Gastroesophageal sphincter (tissue), 3 donors: ENCODE measurements around the gene DNAJB8.

ENCODE experiments used
- POLR2A ChIP-seq, 2 donors: fragments of 450-650 bp; IDR thresholded peaks; one replicate each; pipeline ENCODE4 v1.6.1; 2017; ENCODE audit warnings: antibody characterized with exemption in 2 of 2, mild to moderate bottlenecking in 2 of 2, moderate library complexity in 1 of 2
- POLR2AphosphoS5 ChIP-seq: sonication (generic); formaldehyde crosslinking; IDR thresholded peaks from one replicate; pipeline ENCODE4 v1.6.1; 2017; ENCODE audit warnings: antibody characterized with exemption
- TF ChIP-seq, protein P1 (sequence below), 4 experiments: fragments of 200-600 bp in 2 of 4; fragments of 450-650 bp in 2 of 4; sonication (generic) in 1 of 4; IDR thresholded peaks; one replicate each; pipeline ENCODE4 v1.5.1; 2017 to 2019; ENCODE audit warnings: antibody characterized with exemption in 4 of 4, mild to moderate bottlenecking in 2 of 4, moderate library complexity in 2 of 4

DNA sequence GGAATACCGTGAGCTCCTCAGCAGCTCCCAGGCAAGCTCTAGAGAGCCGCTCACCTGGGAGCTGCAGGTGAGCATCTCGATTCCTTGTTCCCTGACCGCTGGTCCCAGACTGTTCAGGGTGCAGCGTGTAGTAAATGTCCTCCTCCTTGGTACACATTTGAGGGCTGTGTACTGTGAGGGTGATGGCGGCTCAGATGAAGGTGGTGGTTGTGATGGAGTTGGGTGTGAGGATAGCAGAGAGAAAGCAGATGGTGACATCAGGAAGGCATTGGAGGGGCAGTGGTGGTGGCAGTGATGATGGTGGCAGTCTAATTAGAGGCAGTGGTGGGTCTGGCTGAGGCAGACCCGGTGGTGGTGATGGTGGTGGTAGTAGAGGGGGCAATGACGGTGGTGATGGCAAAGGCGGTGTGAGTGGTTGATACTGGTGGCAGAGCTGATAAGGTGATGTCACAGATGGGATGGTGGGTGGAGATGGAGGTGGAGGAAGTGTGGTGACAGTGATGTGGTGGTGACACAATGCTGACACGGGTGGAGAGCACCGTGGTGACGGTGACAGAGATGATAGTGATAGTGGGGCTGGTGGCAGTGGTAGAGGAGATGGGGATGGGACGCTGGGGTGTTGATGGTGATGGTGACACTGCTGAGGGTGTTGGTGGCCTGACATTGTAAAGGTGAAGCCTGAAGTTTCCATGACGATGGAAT is at the start of gene DNAJB8:
- TF ChIP-seq, protein P1, sequence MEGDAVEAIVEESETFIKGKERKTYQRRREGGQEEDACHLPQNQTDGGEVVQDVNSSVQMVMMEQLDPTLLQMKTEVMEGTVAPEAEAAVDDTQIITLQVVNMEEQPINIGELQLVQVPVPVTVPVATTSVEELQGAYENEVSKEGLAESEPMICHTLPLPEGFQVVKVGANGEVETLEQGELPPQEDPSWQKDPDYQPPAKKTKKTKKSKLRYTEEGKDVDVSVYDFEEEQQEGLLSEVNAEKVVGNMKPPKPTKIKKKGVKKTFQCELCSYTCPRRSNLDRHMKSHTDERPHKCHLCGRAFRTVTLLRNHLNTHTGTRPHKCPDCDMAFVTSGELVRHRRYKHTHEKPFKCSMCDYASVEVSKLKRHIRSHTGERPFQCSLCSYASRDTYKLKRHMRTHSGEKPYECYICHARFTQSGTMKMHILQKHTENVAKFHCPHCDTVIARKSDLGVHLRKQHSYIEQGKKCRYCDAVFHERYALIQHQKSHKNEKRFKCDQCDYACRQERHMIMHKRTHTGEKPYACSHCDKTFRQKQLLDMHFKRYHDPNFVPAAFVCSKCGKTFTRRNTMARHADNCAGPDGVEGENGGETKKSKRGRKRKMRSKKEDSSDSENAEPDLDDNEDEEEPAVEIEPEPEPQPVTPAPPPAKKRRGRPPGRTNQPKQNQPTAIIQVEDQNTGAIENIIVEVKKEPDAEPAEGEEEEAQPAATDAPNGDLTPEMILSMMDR (IDR thresholded peaks at IDR 0.05) = no peak
- TF ChIP-seq POLR2A (IDR thresholded peaks at IDR 0.05) (no peak), POLR2AphosphoS5 (no peak)
